ENCODE data around the gene GZMM.

GZMM gene

DNA sequence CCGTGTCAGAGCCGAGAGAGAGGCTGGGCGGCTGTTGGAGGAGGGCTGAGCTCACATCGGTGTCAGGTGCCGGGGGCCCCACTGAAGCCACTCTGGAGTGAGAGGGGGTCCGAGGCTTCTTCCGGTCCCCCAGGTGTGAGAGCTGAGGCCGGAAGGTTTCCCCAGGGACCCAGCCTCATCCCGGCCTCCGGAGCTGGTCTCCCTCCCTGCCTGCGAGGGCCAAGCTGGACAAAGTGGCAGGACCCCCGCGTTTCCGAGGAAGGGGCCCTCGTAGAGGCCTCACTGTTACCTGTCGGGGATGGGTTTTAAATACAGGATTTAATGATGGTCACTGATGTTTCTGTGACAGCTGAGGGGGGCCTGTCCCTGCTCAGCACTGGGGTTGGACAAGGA lies 52.4 kb downstream of the GZMM start:
- TF ChIP-seq SIN3A (IDR thresholded peaks at IDR 0.05; ENCODE audit: borderline replicate concordance, insufficient read depth, low read length) (no peak), TAF1 (IDR thresholded peaks at IDR 0.05; ENCODE audit: borderline replicate concordance, insufficient read depth, low read length) (no peak), FOXP2 (optimal IDR thresholded peaks at IDR 0.05; ENCODE audit: borderline replicate concordance, extremely low read depth, extremely low read length, insufficient read depth) (no peak), POLR2AphosphoS5 (IDR thresholded peaks at IDR 0.05; ENCODE audit: low read depth, low read length) (no peak)
- TF ChIP-seq, protein P1, sequence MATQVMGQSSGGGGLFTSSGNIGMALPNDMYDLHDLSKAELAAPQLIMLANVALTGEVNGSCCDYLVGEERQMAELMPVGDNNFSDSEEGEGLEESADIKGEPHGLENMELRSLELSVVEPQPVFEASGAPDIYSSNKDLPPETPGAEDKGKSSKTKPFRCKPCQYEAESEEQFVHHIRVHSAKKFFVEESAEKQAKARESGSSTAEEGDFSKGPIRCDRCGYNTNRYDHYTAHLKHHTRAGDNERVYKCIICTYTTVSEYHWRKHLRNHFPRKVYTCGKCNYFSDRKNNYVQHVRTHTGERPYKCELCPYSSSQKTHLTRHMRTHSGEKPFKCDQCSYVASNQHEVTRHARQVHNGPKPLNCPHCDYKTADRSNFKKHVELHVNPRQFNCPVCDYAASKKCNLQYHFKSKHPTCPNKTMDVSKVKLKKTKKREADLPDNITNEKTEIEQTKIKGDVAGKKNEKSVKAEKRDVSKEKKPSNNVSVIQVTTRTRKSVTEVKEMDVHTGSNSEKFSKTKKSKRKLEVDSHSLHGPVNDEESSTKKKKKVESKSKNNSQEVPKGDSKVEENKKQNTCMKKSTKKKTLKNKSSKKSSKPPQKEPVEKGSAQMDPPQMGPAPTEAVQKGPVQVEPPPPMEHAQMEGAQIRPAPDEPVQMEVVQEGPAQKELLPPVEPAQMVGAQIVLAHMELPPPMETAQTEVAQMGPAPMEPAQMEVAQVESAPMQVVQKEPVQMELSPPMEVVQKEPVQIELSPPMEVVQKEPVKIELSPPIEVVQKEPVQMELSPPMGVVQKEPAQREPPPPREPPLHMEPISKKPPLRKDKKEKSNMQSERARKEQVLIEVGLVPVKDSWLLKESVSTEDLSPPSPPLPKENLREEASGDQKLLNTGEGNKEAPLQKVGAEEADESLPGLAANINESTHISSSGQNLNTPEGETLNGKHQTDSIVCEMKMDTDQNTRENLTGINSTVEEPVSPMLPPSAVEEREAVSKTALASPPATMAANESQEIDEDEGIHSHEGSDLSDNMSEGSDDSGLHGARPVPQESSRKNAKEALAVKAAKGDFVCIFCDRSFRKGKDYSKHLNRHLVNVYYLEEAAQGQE (IDR thresholded peaks at IDR 0.05; ENCODE audit: insufficient read depth in 1 of 2, low read depth in 2 of 2, low read length in 2 of 2) = no peak

DNA sequence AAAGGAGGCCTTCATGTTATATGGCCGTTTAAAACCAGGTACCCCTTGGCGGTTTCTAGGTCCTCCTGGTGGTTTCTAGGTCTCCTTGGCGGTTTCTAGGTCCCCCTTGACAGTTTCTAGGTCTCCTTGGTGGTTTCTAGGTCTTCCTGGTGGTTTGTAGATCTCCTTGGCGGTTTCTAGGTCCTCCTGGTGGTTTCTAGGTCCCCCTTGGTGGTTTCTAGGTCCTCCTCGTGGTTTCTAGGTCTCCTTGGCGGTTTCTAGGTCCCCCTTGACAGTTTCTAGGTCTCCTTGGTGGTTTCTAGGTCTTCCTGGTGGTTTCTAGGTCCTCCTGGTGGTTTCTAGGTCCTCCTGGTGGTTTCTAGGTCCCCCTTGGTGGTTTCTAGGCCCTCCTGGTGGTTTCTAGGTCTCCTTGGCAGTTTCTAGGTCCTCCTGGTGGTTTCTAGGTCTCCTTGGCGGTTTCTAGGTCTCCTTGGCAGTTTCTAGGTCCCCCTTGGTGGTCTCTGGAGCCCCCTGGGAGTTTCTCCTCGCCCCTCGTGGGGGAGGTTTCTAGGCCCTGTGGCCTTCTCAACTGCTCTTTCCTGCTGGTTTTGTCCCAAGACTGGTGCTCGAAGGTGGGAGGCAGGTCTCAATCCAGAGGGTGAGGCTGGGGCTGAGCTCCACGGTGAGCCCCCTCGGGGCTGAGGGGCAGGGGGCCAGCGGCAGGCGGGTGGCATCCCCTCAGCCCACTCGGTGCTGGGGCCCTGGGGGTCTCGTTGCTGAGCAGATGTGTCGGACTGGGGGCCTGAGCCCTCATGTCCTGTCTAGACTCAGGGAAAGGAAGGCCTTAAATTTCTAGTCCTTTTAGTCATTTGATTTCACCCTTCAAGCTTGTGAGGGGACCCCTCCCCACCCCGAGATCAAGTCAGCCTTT lies 53.8 kb downstream of the GZMM start:
- TF ChIP-seq POLR2AphosphoS5 (IDR thresholded peaks at IDR 0.05; ENCODE audit: low read depth, low read length) = no peak
- TF ChIP-seq TAF1 (IDR thresholded peaks at IDR 0.05; ENCODE audit: borderline replicate concordance, insufficient read depth, low read length) = no peak
- no peak for TF ChIP-seq SIN3A (IDR thresholded peaks at IDR 0.05; ENCODE audit: borderline replicate concordance, insufficient read depth, low read length)
- TF ChIP-seq FOXP2 (optimal IDR thresholded peaks at IDR 0.05; ENCODE audit: borderline replicate concordance, extremely low read depth, extremely low read length, insufficient read depth) = no peak
- TF ChIP-seq, protein P1 (IDR thresholded peaks at IDR 0.05; ENCODE audit: insufficient read depth in 1 of 2, low read depth in 2 of 2, low read length in 2 of 2) = no peak; a peak in 1 of 4 replicates

All from PFSK-1 (cell line).